NCI-H2107 treated with DMSO at 0.1 percent for 48 hours (cell line): ENCODE results near the gene SSR1.
A peak's percentile ranks its signal among the peaks of the same experiment; 100 is the strongest.
"Not testable (repeated sequence)": the region's sequence is repeated elsewhere in the genome, so short reads cannot be mapped to it uniquely, and the experiment has no call there.

Experiments used
- DNase-seq: peaks from one replicate; lab custom pipeline; 2025; ENCODE audit not compliant: unreplicated experiment; lab: John Stamatoyannopoulos, UW

Gene SSR1

GRCh38 chr6:7312616-7313504, at the start of gene SSR1:
SSR1 (minus strand) TSS chr6:7313199; CDS start chr6:7313120, 79 bp downstream.
- peak; percentile 69 for DNase-seq

- not testable (repeated sequence) for DNase-seq
Observed at GRCh38 chr6:7351916-7352315, 38.9 kb upstream of the SSR1 start.

- DNase-seq = not testable (repeated sequence)
Observed at GRCh38 chr6:7350591-7350990, 37.6 kb upstream of the SSR1 start.

- not testable (repeated sequence) for DNase-seq
Observed at GRCh38 chr6:7347551-7347997, 34.6 kb upstream of the SSR1 start.

GRCh38 chr6:7344773-7345450, 31.9 kb upstream of the SSR1 start:
- not testable (repeated sequence) for DNase-seq

GRCh38 chr6:7343546-7344475, 30.8 kb upstream of the SSR1 start:
- DNase-seq = no peak

GRCh38 chr6:7341989-7342742, 29.2 kb upstream of the SSR1 start:
- no peak for DNase-seq

- no peak for DNase-seq
Observed at GRCh38 chr6:7341271-7341670, 28.3 kb upstream of the SSR1 start.

- DNase-seq = not testable (repeated sequence)
Observed at GRCh38 chr6:7339007-7339732, 26.2 kb upstream of the SSR1 start.

GRCh38 chr6:7338031-7338430, 25.0 kb upstream of the SSR1 start:
- no peak for DNase-seq

- no peak for DNase-seq
Observed at GRCh38 chr6:7335519-7335918, 22.5 kb upstream of the SSR1 start.

GRCh38 chr6:7334685-7335084, 21.7 kb upstream of the SSR1 start:
- DNase-seq = no peak

- DNase-seq = no peak
Observed at GRCh38 chr6:7332090-7332745, 19.2 kb upstream of the SSR1 start.

- DNase-seq = no peak
Observed at GRCh38 chr6:7331452-7331851, 18.5 kb upstream of the SSR1 start.

GRCh38 chr6:7328243-7328642, 15.2 kb upstream of the SSR1 start:
- DNase-seq = no peak

GRCh38 chr6:7325750-7326149, 12.8 kb upstream of the SSR1 start:
- no peak for DNase-seq

GRCh38 chr6:7324520-7324919, 11.5 kb upstream of the SSR1 start:
- no peak for DNase-seq

GRCh38 chr6:7323074-7323473, 10.1 kb upstream of the SSR1 start:
- DNase-seq = no peak

GRCh38 chr6:7321866-7322265, 8.9 kb upstream of the SSR1 start:
- not testable (repeated sequence) for DNase-seq
